WTC11 (cell line): ENCODE results near the gene FSHR.

ENCODE experiments used
- CREB1 ChIP-seq: sonication (generic); formaldehyde crosslinking; IDR thresholded peaks from 2 replicates; pipeline ENCODE4 v1.8.0; 2023; ENCODE audit warnings: mild to moderate bottlenecking, missing genetic modification reagents
- ESRRA ChIP-seq: sonication (generic); formaldehyde crosslinking; IDR thresholded peaks from 2 replicates; pipeline ENCODE4 v1.8.1; 2022; ENCODE audit warnings: mild to moderate bottlenecking, missing genetic modification reagents, borderline replicate concordance
- FOXK1 ChIP-seq: sonication (generic); formaldehyde crosslinking; IDR thresholded peaks from 2 replicates; pipeline ENCODE4 v1.8.0; 2022; ENCODE audit warnings: mild to moderate bottlenecking, moderate library complexity, missing genetic modification reagents
- NFE2L1 ChIP-seq: sonication (generic); formaldehyde crosslinking; IDR thresholded peaks from 2 replicates; pipeline ENCODE4 v1.8.1; 2023; ENCODE audit warnings: missing genetic modification reagents
- NR2C2 ChIP-seq: sonication (generic); formaldehyde crosslinking; IDR thresholded peaks from 2 replicates; pipeline ENCODE4 v1.8.0; 2022; ENCODE audit warnings: mild to moderate bottlenecking, missing genetic modification reagents
- NR3C1 ChIP-seq: sonication (generic); formaldehyde crosslinking; conservative IDR thresholded peaks from 2 replicates; pipeline ENCODE4 v1.8.1; 2023; ENCODE audit warnings: low read depth, mild to moderate bottlenecking, missing genetic modification reagents
- SMAD3 ChIP-seq: sonication (generic); formaldehyde crosslinking; IDR thresholded peaks from 2 replicates; pipeline ENCODE4 v1.8.0; 2022; ENCODE audit warnings: missing genetic modification reagents, mild to moderate bottlenecking, borderline replicate concordance
- SP1 ChIP-seq: sonication (generic); formaldehyde crosslinking; conservative IDR thresholded peaks from 2 replicates; pipeline ENCODE4 v1.8.1; 2022; ENCODE audit warnings: missing genetic modification reagents
- ZNF232 ChIP-seq: sonication (generic); formaldehyde crosslinking; IDR thresholded peaks from 2 replicates; pipeline ENCODE4 v1.8.0; 2022; ENCODE audit warnings: mild to moderate bottlenecking, missing genetic modification reagents
- TF ChIP-seq, protein P1 (sequence below): fragments of 200-600 bp; IDR thresholded peaks from 2 replicates; pipeline ENCODE4 v1.8.0; 2022; ENCODE audit warnings: antibody characterized with exemption
- TF ChIP-seq, protein P2 (sequence below): sonication (generic); formaldehyde crosslinking; IDR thresholded peaks from 2 replicates; pipeline ENCODE4 v1.8.1; 2022; ENCODE audit warnings: mild to moderate bottlenecking, moderate library complexity, missing genetic modification reagents
- TF ChIP-seq, protein P3 (sequence below): sonication (generic); formaldehyde crosslinking; IDR thresholded peaks from 2 replicates; pipeline ENCODE4 v1.8.1; 2023; ENCODE audit warnings: mild to moderate bottlenecking, moderate library complexity, missing genetic modification reagents
- TF ChIP-seq, protein P4 (sequence below): sonication (generic); formaldehyde crosslinking; IDR thresholded peaks from 2 replicates; pipeline ENCODE4 v1.8.1; 2022; ENCODE audit warnings: low read depth, missing genetic modification reagents, borderline replicate concordance
- TF ChIP-seq, protein P5 (sequence below): fragments of 250-450 bp; sonication (Bioruptor Pico); IDR thresholded peaks from 2 replicates; pipeline ENCODE4 v2.1.2; 2022; ENCODE audit warnings: mild to moderate bottlenecking, moderate library complexity

GRCh38 chr2:48952614-48953013, 201.7 kb downstream of the FSHR start:
- TF ChIP-seq, protein P1, sequence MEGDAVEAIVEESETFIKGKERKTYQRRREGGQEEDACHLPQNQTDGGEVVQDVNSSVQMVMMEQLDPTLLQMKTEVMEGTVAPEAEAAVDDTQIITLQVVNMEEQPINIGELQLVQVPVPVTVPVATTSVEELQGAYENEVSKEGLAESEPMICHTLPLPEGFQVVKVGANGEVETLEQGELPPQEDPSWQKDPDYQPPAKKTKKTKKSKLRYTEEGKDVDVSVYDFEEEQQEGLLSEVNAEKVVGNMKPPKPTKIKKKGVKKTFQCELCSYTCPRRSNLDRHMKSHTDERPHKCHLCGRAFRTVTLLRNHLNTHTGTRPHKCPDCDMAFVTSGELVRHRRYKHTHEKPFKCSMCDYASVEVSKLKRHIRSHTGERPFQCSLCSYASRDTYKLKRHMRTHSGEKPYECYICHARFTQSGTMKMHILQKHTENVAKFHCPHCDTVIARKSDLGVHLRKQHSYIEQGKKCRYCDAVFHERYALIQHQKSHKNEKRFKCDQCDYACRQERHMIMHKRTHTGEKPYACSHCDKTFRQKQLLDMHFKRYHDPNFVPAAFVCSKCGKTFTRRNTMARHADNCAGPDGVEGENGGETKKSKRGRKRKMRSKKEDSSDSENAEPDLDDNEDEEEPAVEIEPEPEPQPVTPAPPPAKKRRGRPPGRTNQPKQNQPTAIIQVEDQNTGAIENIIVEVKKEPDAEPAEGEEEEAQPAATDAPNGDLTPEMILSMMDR: no peak
- no peak for TF ChIP-seq ESRRA (CRISPR knock-in tag)
- no peak for TF ChIP-seq CREB1 (CRISPR knock-in tag)
- TF ChIP-seq ZNF232 (CRISPR knock-in tag): no peak
- TF ChIP-seq NR2C2 (CRISPR knock-in tag): no peak
- no peak for TF ChIP-seq SMAD3 (CRISPR knock-in tag)
- TF ChIP-seq, protein P2, sequence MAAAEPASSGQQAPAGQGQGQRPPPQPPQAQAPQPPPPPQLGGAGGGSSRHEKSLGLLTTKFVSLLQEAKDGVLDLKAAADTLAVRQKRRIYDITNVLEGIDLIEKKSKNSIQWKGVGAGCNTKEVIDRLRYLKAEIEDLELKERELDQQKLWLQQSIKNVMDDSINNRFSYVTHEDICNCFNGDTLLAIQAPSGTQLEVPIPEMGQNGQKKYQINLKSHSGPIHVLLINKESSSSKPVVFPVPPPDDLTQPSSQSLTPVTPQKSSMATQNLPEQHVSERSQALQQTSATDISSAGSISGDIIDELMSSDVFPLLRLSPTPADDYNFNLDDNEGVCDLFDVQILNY (CRISPR knock-in tag): no peak
- TF ChIP-seq, protein P3, sequence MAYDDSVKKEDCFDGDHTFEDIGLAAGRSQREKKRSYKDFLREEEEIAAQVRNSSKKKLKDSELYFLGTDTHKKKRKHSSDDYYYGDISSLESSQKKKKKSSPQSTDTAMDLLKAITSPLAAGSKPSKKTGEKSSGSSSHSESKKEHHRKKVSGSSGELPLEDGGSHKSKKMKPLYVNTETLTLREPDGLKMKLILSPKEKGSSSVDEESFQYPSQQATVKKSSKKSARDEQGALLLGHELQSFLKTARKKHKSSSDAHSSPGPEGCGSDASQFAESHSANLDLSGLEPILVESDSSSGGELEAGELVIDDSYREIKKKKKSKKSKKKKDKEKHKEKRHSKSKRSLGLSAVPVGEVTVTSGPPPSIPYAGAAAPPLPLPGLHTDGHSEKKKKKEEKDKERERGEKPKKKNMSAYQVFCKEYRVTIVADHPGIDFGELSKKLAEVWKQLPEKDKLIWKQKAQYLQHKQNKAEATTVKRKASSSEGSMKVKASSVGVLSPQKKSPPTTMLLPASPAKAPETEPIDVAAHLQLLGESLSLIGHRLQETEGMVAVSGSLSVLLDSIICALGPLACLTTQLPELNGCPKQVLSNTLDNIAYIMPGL (CRISPR knock-in tag): no peak
- TF ChIP-seq, protein P4, sequence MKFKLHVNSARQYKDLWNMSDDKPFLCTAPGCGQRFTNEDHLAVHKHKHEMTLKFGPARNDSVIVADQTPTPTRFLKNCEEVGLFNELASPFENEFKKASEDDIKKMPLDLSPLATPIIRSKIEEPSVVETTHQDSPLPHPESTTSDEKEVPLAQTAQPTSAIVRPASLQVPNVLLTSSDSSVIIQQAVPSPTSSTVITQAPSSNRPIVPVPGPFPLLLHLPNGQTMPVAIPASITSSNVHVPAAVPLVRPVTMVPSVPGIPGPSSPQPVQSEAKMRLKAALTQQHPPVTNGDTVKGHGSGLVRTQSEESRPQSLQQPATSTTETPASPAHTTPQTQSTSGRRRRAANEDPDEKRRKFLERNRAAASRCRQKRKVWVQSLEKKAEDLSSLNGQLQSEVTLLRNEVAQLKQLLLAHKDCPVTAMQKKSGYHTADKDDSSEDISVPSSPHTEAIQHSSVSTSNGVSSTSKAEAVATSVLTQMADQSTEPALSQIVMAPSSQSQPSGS (CRISPR knock-in tag): no peak
- TF ChIP-seq NR3C1 (CRISPR knock-in tag): no peak
- TF ChIP-seq SP1: no peak
- TF ChIP-seq NFE2L1 (CRISPR knock-in tag): no peak
- TF ChIP-seq, protein P5, sequence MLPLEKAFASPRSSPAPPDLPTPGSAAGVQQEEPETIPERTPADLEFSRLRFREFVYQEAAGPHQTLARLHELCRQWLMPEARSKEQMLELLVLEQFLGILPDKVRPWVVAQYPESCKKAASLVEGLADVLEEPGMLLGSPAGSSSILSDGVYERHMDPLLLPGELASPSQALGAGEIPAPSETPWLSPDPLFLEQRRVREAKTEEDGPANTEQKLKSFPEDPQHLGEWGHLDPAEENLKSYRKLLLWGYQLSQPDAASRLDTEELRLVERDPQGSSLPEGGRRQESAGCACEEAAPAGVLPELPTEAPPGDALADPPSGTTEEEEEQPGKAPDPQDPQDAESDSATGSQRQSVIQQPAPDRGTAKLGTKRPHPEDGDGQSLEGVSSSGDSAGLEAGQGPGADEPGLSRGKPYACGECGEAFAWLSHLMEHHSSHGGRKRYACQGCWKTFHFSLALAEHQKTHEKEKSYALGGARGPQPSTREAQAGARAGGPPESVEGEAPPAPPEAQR (CRISPR knock-in tag): no peak
- no peak for TF ChIP-seq FOXK1 (CRISPR knock-in tag)
